Choroid plexus epithelial cell (primary cell): Measurements from ENCODE around the gene KRTAP2-3.
A peak's percentile ranks its signal among the peaks of the same experiment; 100 is the strongest.

ENCODE experiments used
- DNase-seq: peaks from one replicate; pipeline ENCODE4 v3.0.0-alpha.2; 2010; ENCODE audit warnings: low read depth
- H3K4me3 ChIP-seq: 2 replicates; pipeline ENCODE4 v1.5.1; 2011; ENCODE audit warnings: low read depth, mild to moderate bottlenecking, control low read depth, low read length, moderate library complexity
- TF ChIP-seq, protein P1 (sequence below): conservative IDR thresholded peaks from 2 replicates; pipeline ENCODE4 v1.5.1; 2011; ENCODE audit warnings: low read depth, mild to moderate bottlenecking, control low read depth, inconsistent platforms, low read length, moderate library complexity

Gene KRTAP2-3

DNA sequence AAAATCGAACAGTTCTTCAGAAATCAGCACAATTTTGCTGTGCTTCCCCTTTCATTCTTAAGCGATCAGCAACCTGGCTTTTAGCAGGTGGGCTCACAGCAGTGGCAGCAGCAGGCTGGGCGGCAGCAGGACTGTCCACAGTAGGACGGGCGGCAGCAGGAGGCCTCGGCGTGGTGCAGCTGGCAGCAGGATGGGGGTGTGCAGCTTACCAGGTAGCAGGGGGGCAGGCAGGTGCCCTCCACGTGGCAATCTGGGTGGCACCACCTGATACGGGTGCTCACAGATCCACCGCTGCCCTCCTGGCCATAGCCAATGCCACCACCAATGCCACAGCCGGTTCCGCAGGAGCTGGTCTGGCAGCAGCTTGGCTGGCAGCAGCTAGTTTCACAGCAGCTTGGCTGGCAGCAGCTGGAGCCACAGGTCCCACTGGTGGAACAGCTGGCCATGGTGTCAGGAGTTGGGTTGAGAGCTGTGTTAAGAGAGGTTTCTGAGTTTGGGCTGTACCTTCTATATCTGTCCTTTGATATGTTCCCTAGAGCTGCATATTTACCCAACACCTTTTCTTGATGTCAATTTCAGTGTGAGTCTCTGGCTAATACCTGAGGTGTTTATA lies 30.2 kb downstream of the KRTAP2-3 start, which contains the start of gene KRTAP1-4:
KRTAP1-4 (minus strand) TSS at position 563 of the 613 bp plus-strand sequence; CDS start at position 446, 117 bp downstream.
- no peak within 1 kb of the TSS for H3K4me3 ChIP-seq
- no peak for DNase-seq
- TF ChIP-seq, protein P1, sequence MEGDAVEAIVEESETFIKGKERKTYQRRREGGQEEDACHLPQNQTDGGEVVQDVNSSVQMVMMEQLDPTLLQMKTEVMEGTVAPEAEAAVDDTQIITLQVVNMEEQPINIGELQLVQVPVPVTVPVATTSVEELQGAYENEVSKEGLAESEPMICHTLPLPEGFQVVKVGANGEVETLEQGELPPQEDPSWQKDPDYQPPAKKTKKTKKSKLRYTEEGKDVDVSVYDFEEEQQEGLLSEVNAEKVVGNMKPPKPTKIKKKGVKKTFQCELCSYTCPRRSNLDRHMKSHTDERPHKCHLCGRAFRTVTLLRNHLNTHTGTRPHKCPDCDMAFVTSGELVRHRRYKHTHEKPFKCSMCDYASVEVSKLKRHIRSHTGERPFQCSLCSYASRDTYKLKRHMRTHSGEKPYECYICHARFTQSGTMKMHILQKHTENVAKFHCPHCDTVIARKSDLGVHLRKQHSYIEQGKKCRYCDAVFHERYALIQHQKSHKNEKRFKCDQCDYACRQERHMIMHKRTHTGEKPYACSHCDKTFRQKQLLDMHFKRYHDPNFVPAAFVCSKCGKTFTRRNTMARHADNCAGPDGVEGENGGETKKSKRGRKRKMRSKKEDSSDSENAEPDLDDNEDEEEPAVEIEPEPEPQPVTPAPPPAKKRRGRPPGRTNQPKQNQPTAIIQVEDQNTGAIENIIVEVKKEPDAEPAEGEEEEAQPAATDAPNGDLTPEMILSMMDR = no peak

DNA sequence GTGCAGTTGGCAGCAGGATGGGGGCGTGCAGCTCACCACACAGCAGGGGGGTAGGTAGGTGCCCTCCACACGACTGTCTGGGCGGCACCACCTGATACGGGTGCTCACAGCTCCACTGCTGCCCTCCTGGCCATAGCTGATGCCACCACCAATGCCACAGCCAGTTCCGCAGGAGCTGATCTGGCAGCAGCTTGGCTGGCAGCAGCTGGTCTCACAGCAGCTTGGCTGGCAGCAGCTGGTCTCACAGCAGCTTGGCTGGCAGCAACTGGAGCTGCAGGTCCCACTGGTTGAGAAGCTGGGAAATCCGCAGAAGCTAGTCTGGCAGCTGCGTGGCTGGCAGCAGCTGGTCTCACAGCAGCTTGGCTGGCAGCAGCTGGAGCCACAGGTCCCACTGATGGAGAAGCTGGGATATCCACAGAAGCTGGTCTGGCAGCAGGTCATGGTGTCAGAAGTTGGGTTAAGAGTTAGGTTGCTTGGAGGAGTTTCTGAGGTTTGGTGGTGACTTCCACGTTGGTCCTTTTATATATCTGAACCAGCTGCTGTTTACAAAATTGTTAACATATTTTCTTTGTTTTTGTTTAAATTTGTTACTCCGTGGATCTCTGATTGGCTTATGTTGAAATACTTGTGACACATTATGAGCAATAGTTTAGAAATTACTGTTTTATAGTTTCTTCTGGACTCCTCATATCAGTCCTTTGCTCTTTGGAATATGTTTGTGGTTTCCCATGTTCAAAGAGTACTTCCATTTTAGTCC lies 33.0 kb downstream of the KRTAP2-3 start, which contains the start of gene KRTAP1-5:
KRTAP1-5 (minus strand) TSS at position 494 of the 757 bp plus-strand sequence; CDS start at position 441, 53 bp downstream.
- DNase-seq = peak; percentile 79
- no peak within 1 kb of the TSS for H3K4me3 ChIP-seq
- TF ChIP-seq, protein P1 = no peak

DNA sequence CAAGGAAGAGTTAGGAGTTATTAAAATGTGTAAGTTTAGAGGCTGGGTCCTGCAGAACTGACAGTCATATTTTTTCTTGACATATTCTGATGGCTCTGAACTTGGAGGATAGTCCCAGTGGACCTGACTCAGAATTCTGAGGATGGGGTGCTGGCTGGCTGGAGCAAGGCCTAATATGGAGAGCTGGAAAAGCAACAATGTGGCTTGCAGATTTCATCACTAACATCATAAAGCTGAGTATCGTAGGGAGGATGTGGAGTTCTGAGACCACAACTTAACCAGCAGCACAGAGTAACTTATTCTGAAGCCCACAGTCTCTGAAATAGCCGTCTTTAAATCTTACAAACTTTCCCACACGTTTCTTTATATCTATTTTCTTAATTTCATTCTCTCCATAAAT lies 35.2 kb downstream of the KRTAP2-3 start:
- H3K4me3 ChIP-seq = no peak overlapping the region
- TF ChIP-seq, protein P1 = no peak
- DNase-seq = peak; percentile 14

DNA sequence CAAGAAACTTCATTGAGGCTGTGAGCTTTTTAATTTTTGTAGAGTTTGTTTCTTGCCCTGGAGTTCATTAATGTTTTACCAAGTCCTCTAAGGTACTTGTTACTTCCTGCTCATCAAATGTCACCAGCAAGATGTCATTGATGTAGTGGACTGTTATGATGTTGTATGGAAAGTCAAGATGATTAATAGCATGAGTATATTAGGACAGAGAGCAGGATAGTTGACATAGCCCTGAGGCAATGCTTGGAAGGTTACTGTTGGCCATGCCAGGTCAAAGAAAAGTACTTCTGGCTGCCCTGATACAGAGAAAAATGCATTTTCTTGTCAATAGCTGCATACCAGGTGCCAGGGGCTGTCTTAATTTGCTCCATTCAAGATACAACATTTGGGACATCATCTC lies 39.6 kb downstream of the KRTAP2-3 start:
- TF ChIP-seq, protein P1 = no peak
- DNase-seq = no peak
- no peak overlapping the region for H3K4me3 ChIP-seq

DNA sequence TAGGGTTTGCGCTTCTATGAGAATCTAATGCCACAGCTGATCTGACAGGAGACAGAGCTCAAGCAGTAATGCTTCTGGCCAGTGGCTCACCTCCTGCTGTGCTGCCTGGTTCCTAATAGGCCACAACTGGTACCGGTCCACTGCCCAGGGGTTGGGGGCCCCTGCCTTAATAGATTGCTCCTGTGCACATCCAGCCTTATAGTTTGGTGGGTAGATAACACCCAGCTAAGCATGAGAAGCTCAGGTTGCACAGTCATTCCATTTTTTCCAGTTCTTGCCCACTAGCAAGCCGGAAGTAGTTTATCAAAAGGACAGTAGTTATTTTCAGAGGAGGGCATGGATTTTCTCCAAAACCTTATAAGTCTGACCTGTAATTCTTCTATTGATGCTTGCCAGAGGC lies 40.5 kb downstream of the KRTAP2-3 start:
- DNase-seq = no peak
- TF ChIP-seq, protein P1 = no peak
- H3K4me3 ChIP-seq = no peak overlapping the region

DNA sequence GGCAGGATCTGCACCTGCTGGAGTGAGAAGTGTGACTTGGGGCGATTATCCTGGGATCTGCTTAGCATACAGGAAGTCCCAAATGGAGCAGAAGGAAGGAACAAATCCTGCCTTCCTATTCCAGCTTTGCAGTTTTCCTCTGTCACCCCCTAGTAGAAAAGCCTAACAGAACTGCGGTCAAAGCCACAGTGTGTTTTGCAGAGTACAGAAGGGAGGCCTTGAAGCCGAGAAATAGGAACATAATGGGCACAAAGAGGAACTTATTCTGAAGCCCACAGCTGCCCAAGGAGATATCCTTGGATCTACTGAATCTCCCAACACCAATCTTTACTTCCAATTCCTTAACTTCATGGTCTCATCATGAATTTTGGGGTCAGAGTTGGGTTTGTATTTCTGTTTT lies 41.4 kb downstream of the KRTAP2-3 start:
- no peak overlapping the region for H3K4me3 ChIP-seq
- TF ChIP-seq, protein P1 = no peak
- DNase-seq = no peak
